PC-3 (cell line): ENCODE results near the gene CDH9. TPM values are rescaled to one million over a fixed set of nuclear protein-coding genes. Genes with fewer than 3 reads are reported as not detected.

Experiments
- ATAC-seq: fragments of 200-7000 bp; cut with Tn5 transposase; 2 replicates; pipeline ENCODE4 v1.9.1; 2020; ENCODE audit warnings: mild to moderate bottlenecking, moderate library complexity
- BruUV-seq: library from RNA; stranded (reverse); fragments of 400-500 nt; replicated peaks from 2 replicates; lab custom pipeline; 2021; lab: Mats Ljungman, UMichigan
- CTCF ChIA-PET: fragments of 300-600 bp; sonication (Branson Sonifier 250); formaldehyde crosslinking; loops from one replicate; lab custom pipeline; 2022; ENCODE audit warnings: antibody characterized with exemption; lab: Charles Lee
- POLR2A ChIA-PET: fragments of 300-600 bp; sonication (Branson Sonifier 250); formaldehyde crosslinking; loops from one replicate; lab custom pipeline; 2022; ENCODE audit warnings: antibody characterized with exemption; ENCODE audit not compliant: unreplicated experiment; lab: Charles Lee
- DNase-seq: peaks from one replicate; pipeline ENCODE4 v3.0.0-alpha.2; 2015
- H2AFZ ChIP-seq: fragments of 300-600 bp; sonication (generic); 2 replicates; pipeline ENCODE4 v1.6.0; 2016; ENCODE audit warnings: antibody characterized with exemption, low read length
- H3F3A ChIP-seq: fragments of 300-600 bp; sonication (generic); one replicate; pipeline ENCODE4 v1.6.0; 2017; ENCODE audit warnings: antibody characterized with exemption, low read length, control low read depth, mild to moderate bottlenecking; ENCODE audit not compliant: unreplicated experiment
- H3K27ac ChIP-seq: fragments of 300-600 bp; sonication (generic); 2 replicates; pipeline ENCODE4 v1.5.1; 2016; ENCODE audit warnings: mild to moderate bottlenecking, low read length
- H3K27me3 ChIP-seq: fragments of 300-600 bp; sonication (generic); 2 replicates; pipeline ENCODE4 v1.6.1; 2016; ENCODE audit warnings: low read length, mixed read lengths
- H3K36me3 ChIP-seq: fragments of 300-600 bp; sonication (generic); 2 replicates; pipeline ENCODE4 v1.6.1; 2016; ENCODE audit warnings: low read depth, mixed run types, low read length, mixed read lengths
- H3K4me1 ChIP-seq: fragments of 300-600 bp; sonication (generic); 2 replicates; pipeline ENCODE4 v1.5.1; 2016; ENCODE audit warnings: low read length; ENCODE audit not compliant: insufficient read depth
- H3K4me2 ChIP-seq: fragments of 300-600 bp; sonication (generic); 2 replicates; pipeline ENCODE4 v1.6.0; 2016; ENCODE audit warnings: low read length
- H3K4me3 ChIP-seq: fragments of 300-600 bp; sonication (generic); 2 replicates; pipeline ENCODE4 v1.5.1; 2016; ENCODE audit warnings: mild to moderate bottlenecking, low read length, mixed read lengths
- H3K79me2 ChIP-seq: fragments of 300-600 bp; sonication (generic); 2 replicates; pipeline ENCODE4 v1.6.1; 2017; ENCODE audit warnings: low read length, mixed read lengths
- H3K9ac ChIP-seq: fragments of 300-600 bp; sonication (generic); 2 replicates; pipeline ENCODE4 v1.6.0; 2016; ENCODE audit warnings: mild to moderate bottlenecking, low read length
- H3K9me2 ChIP-seq: fragments of 300-600 bp; sonication (generic); replicated peaks from 2 replicates; pipeline ENCODE4 v1.6.1; 2016; ENCODE audit warnings: mixed run types, low read length, mixed read lengths
- H3K9me3 ChIP-seq: fragments of 300-600 bp; sonication (generic); 2 replicates; pipeline ENCODE4 v1.6.1; 2016; ENCODE audit warnings: low read length, mixed read lengths
- H4K20me1 ChIP-seq: fragments of 300-600 bp; sonication (generic); 2 replicates; pipeline ENCODE4 v1.6.1; 2016; ENCODE audit warnings: low read length, mixed read lengths
- CTCF ChIP-seq: fragments of 300-600 bp; sonication (generic); conservative IDR thresholded peaks from 2 replicates; pipeline ENCODE4 v1.5.1; 2017; ENCODE audit warnings: antibody characterized with exemption, low read depth, mild to moderate bottlenecking, low read length
- EZH2 ChIP-seq: fragments of 300-600 bp; sonication (generic); IDR thresholded peaks from one replicate; pipeline ENCODE4 v1.6.1; 2017; ENCODE audit warnings: antibody characterized with exemption, mild to moderate bottlenecking, low read length; ENCODE audit not compliant: unreplicated experiment
- EZH2phosphoT487 ChIP-seq: fragments of 300-600 bp; sonication (generic); IDR thresholded peaks from 2 replicates; pipeline ENCODE4 v1.6.1; 2018; ENCODE audit warnings: mild to moderate bottlenecking, antibody characterized with exemption, low read length, borderline replicate concordance
- intact Hi-C: fragments of 100-400 bp; cut with micrococcal nuclease; formaldehyde crosslinking; loops from 2 replicates; pipeline ENCODE4 v1.9.0; 2023
- total RNA-seq: library from RNA; depleted of rRNA; stranded (reverse); fragments of >200 nt; gene quantifications from 2 replicates; pipeline ENCODE4 v1.2.3, GENCODE V29; 2014

Gene CDH9
- total RNA-seq, 1 experiment from 2014 or later = not detected

GRCh38 chr5:26948921-26949320 lies 89.5 kb downstream of the CDH9 start:
- no peak overlapping the region for H3K4me3 ChIP-seq
- ChIA-PET CTCF (no interaction called here), POLR2A (no interaction called here)
- no peak for DNase-seq
- H2AFZ ChIP-seq = no peak overlapping the region
- no peak overlapping the region for H3K9ac ChIP-seq
- no peaks in the 10 kb centered on the region for H3K36me3 ChIP-seq
- ATAC-seq = no peak
- no peaks in the 10 kb centered on the region for H4K20me1 ChIP-seq
- H3F3A ChIP-seq = no peaks in the 10 kb centered on the region
- no peaks in the 10 kb centered on the region for H3K9me3 ChIP-seq
- no peak overlapping the region for H3K4me2 ChIP-seq
- H3K4me1 ChIP-seq = peaks cover 6% of the 10 kb centered on the region; the same call in 1 of the 2 replicates
- TF ChIP-seq CTCF (no peak), EZH2phosphoT487 (no peak)
- BruUV-seq = no TSS peak
- intact Hi-C loops = no loop called here
- H3K27me3 ChIP-seq = no peaks in the 10 kb centered on the region
- no peak overlapping the region for H3K27ac ChIP-seq
- H3K9me2 ChIP-seq = no peaks in the 10 kb centered on the region
- no peaks in the 10 kb centered on the region for H3K79me2 ChIP-seq

- no peak overlapping the region for H3K27ac ChIP-seq
- no peak overlapping the region for H2AFZ ChIP-seq
- ChIA-PET CTCF (no interaction called here), POLR2A (no interaction called here)
- no peak for TF ChIP-seq EZH2phosphoT487
- no peaks in the 10 kb centered on the region for H3F3A ChIP-seq
- no peak overlapping the region for H3K9ac ChIP-seq
- no peaks in the 10 kb centered on the region for H3K36me3 ChIP-seq
- H4K20me1 ChIP-seq = no peaks in the 10 kb centered on the region
- no peak overlapping the region for H3K4me2 ChIP-seq
- peak; percentile 22; the same call in 1 of the 2 replicates for ATAC-seq
- DNase-seq = peak; percentile 42
- no peak overlapping the region for H3K4me3 ChIP-seq
- H3K27me3 ChIP-seq = no peaks in the 10 kb centered on the region
- H3K9me2 ChIP-seq = no peaks in the 10 kb centered on the region
- H3K79me2 ChIP-seq = no peaks in the 10 kb centered on the region
- H3K4me1 ChIP-seq = peaks cover 10% of the 10 kb centered on the region
- BruUV-seq = no TSS peak
- intact Hi-C loops = no loop called here
- no peaks in the 10 kb centered on the region for H3K9me3 ChIP-seq
Observed at GRCh38 chr5:26945901-26946300, 92.5 kb downstream of the CDH9 start.

GRCh38 chr5:26942481-26942880 lies 95.9 kb downstream of the CDH9 start:
- Histone ChIP-seq H4K20me1 (no peaks in the 10 kb centered on the region), H3K79me2 (no peaks in the 10 kb centered on the region), H3K27me3 (no peaks in the 10 kb centered on the region), H3K4me3 (no peak overlapping the region), H3F3A (no peaks in the 10 kb centered on the region), H3K4me2 (peak overlapping the region; percentile 11; the same call in 1 of the 2 replicates), H3K36me3 (no peaks in the 10 kb centered on the region), H3K27ac (peak overlapping the region; percentile 30), H3K9ac (no peak overlapping the region), H2AFZ (no peak overlapping the region), H3K9me3 (no peaks in the 10 kb centered on the region), H3K9me2 (no peaks in the 10 kb centered on the region), H3K4me1 (peaks cover 10% of the 10 kb centered on the region)
- CTCF ChIA-PET = no interaction called here
- no peak for TF ChIP-seq EZH2phosphoT487
- no peak for TF ChIP-seq CTCF
- no peak for TF ChIP-seq EZH2
- ATAC-seq = peak; percentile 79
- DNase-seq = peak; percentile 71
- intact Hi-C loops = no loop called here
- no TSS peak for BruUV-seq
- POLR2A ChIA-PET = no interaction called here
